ENCODE results near the gene C2CD2L. TPM values are rescaled to one million over a fixed set of nuclear protein-coding genes. Genes with fewer than 3 reads are reported as not detected.
A peak's percentile ranks its signal among the peaks of the same experiment; 100 is the strongest.

Gene C2CD2L
- total and polyA plus RNA-seq, 2 of the 13 experiments (the other 11 are each of a cell fraction or from before 2014, with no cell fraction given), result 3.7 to 5.5 TPM

- TF ChIP-seq ZIK1 (CRISPR knock-in tag; IDR thresholded peaks at IDR 0.05; ENCODE audit: borderline replicate concordance, low read depth) (peak; percentile 48), MYC (CRISPR knock-in tag; IDR thresholded peaks at IDR 0.05; ENCODE audit: borderline replicate concordance) (peak; percentile 67; the same call in 1 of the 2 replicates), SNAI1 (CRISPR knock-in tag; IDR thresholded peaks at IDR 0.05; ENCODE audit: borderline replicate concordance) (peak; percentile 57; the same call in 1 of the 2 replicates), EHMT2 (IDR thresholded peaks at IDR 0.05; ENCODE audit: borderline replicate concordance, low read depth, low read length) (no peak), ZNF441 (CRISPR knock-in tag; IDR thresholded peaks at IDR 0.05; ENCODE audit: borderline replicate concordance) (no peak), CTCF (CRISPR knock-in tag; IDR thresholded peaks at IDR 0.05) (peak; percentile 12; the same call in 1 of the 2 replicates), SKIL (CRISPR knock-in tag; IDR thresholded peaks at IDR 0.05; ENCODE audit: borderline replicate concordance) (no peak), HOXA3 (CRISPR knock-in tag; IDR thresholded peaks at IDR 0.05) (peak; percentile 84), SCMH1 (CRISPR knock-in tag; IDR thresholded peaks at IDR 0.05; ENCODE audit: borderline replicate concordance) (no peak), ZNF274 (CRISPR knock-in tag; IDR thresholded peaks at IDR 0.05) (peak; percentile 24; the same call in 1 of the 2 replicates), MAF1 (CRISPR knock-in tag; IDR thresholded peaks at IDR 0.05; ENCODE audit: borderline replicate concordance) (no peak), HNF4A (CRISPR knock-in tag; IDR thresholded peaks at IDR 0.05) (no peak), ZNF704 (CRISPR knock-in tag; IDR thresholded peaks at IDR 0.05; ENCODE audit: borderline replicate concordance) (no peak), HES4 (CRISPR knock-in tag; IDR thresholded peaks at IDR 0.05; ENCODE audit: borderline replicate concordance) (no peak), TRIM24 (CRISPR knock-in tag; IDR thresholded peaks at IDR 0.05) (no peak), ZNF296 (CRISPR knock-in tag; conservative IDR thresholded peaks at IDR 0.05) (no peak), HNRNPLL (IDR thresholded peaks at IDR 0.05; ENCODE audit: low read depth, low read length, poor library complexity, severe bottlenecking) (peak; percentile 72), TRAFD1 (CRISPR knock-in tag; IDR thresholded peaks at IDR 0.05; ENCODE audit: borderline replicate concordance) (no peak), PHF8 (CRISPR knock-in tag; IDR thresholded peaks at IDR 0.05) (peak; percentile 91)
These were observed 39.5 kb upstream of the C2CD2L start, which contains the start of gene VPS11 (continued) for GRCh38 chr11:119067371-119068222.

All from HepG2 (cell line).